GM23338 (cell line): ENCODE results near the gene XRCC4. TPM values are rescaled to one million over a fixed set of nuclear protein-coding genes. Genes with fewer than 3 reads are reported as not detected.

ENCODE experiments used
- ATAC-seq: fragments of 200-7000 bp; cut with Tn5 transposase; 3 replicates; pipeline ENCODE4 v1.9.1; 2020
- DNase-seq: peaks from one replicate; pipeline ENCODE4 v3.0.0-alpha.2; 2015; ENCODE audit warnings: low spot score
- H2AFZ ChIP-seq: fragments of 200-600 bp; sonication (generic); 2 replicates; pipeline ENCODE4 v1.8.0; 2016; ENCODE audit warnings: antibody characterized with exemption, mild to moderate bottlenecking, moderate library complexity
- H3F3A ChIP-seq: fragments of 200-600 bp; sonication (generic); replicated peaks from 2 replicates; pipeline ENCODE4 v1.8.0; 2017; ENCODE audit warnings: antibody characterized with exemption, mixed run types, low read depth
- H3K27ac ChIP-seq: fragments of 200-600 bp; sonication (generic); 2 replicates; pipeline ENCODE4 v1.6.1; 2016; ENCODE audit warnings: low read depth
- H3K27me3 ChIP-seq: fragments of 200-600 bp; sonication (generic); 2 replicates; pipeline ENCODE4 v1.8.0; 2016; ENCODE audit warnings: mild to moderate bottlenecking, mixed run types, moderate library complexity; ENCODE audit not compliant: insufficient read depth
- H3K36me3 ChIP-seq: fragments of 200-600 bp; sonication (generic); 2 replicates; pipeline ENCODE4 v1.8.0; 2016; ENCODE audit warnings: mild to moderate bottlenecking; ENCODE audit not compliant: insufficient read depth
- H3K4me1 ChIP-seq: fragments of 200-600 bp; sonication (generic); 2 replicates; pipeline ENCODE4 v1.8.0; 2016; ENCODE audit warnings: mild to moderate bottlenecking, moderate library complexity; ENCODE audit not compliant: insufficient read depth
- H3K4me2 ChIP-seq: fragments of 200-600 bp; sonication (generic); 2 replicates; pipeline ENCODE4 v1.7.1; 2017; ENCODE audit warnings: mixed run types
- H3K4me3 ChIP-seq: fragments of 200-600 bp; sonication (generic); 2 replicates; pipeline ENCODE4 v1.6.1; 2016; ENCODE audit warnings: mixed run types
- H3K79me2 ChIP-seq: fragments of 200-600 bp; sonication (generic); replicated peaks from 2 replicates; pipeline ENCODE4 v1.8.0; 2017; ENCODE audit warnings: mild to moderate bottlenecking; ENCODE audit not compliant: insufficient read depth
- H3K9me2 ChIP-seq: fragments of 200-600 bp; sonication (generic); 2 replicates; pipeline ENCODE4 v1.8.0; 2017; ENCODE audit not compliant: insufficient read depth
- H4K20me1 ChIP-seq: fragments of 200-600 bp; sonication (generic); replicated peaks from 2 replicates; pipeline ENCODE4 v1.8.0; 2017; ENCODE audit warnings: mild to moderate bottlenecking; ENCODE audit not compliant: insufficient read depth
- H3K27ac Mint-ChIP-seq: 2 replicates; pipeline ENCODE4 v1.8.0; 2020; ENCODE audit warnings: inconsistent platforms, mild to moderate bottlenecking, moderate library complexity, mixed read lengths
- H3K27me3 Mint-ChIP-seq: 3 replicates; pipeline ENCODE4 v1.8.0; 2022; ENCODE audit warnings: low read depth, mild to moderate bottlenecking, moderate library complexity, mixed read lengths, inconsistent platforms; ENCODE audit not compliant: insufficient read depth, poor library complexity
- H3K36me3 Mint-ChIP-seq: 3 replicates; pipeline ENCODE4 v1.8.0; 2021; ENCODE audit warnings: low read depth, mild to moderate bottlenecking, inconsistent platforms, moderate library complexity, mixed read lengths
- H3K4me1 Mint-ChIP-seq: 3 replicates; pipeline ENCODE4 v1.8.0; 2020; ENCODE audit warnings: mild to moderate bottlenecking, inconsistent platforms, mixed read lengths
- H3K4me3 Mint-ChIP-seq: 3 replicates; pipeline ENCODE4 v1.8.0; 2021; ENCODE audit warnings: moderate library complexity, mild to moderate bottlenecking, inconsistent platforms, mixed read lengths
- H3K9me3 Mint-ChIP-seq: 3 replicates; pipeline ENCODE4 v1.8.0; 2020; ENCODE audit warnings: moderate library complexity, mild to moderate bottlenecking, inconsistent platforms, mixed read lengths
- CTCF ChIP-seq, 2 experiments: fragments of 200-600 bp in 1 of 2; sonication (generic) in 1 of 2; conservative IDR thresholded peaks; 2 replicates each; pipeline versions ENCODE4 v1.5.1 to v1.6.1; 2016 to 2017; ENCODE audit warnings: antibody characterized with exemption in 2 of 2, low read depth in 2 of 2, mild to moderate bottlenecking in 2 of 2, moderate library complexity in 1 of 2
- ETS1 ChIP-seq: IDR thresholded peaks from 2 replicates; pipeline ENCODE4 v1.6.1; 2016; ENCODE audit warnings: antibody characterized with exemption
- EZH2 ChIP-seq: fragments of 200-600 bp; sonication (generic); IDR thresholded peaks from one replicate; pipeline ENCODE4 v1.8.0; 2017; ENCODE audit warnings: antibody characterized with exemption, mild to moderate bottlenecking, low read depth; ENCODE audit not compliant: unreplicated experiment
- JUNB ChIP-seq: IDR thresholded peaks from one replicate; pipeline ENCODE4 v1.6.1; 2016; ENCODE audit warnings: antibody characterized with exemption; ENCODE audit not compliant: unreplicated experiment
- POLR2AphosphoS5 ChIP-seq: IDR thresholded peaks from 2 replicates; pipeline ENCODE4 v1.6.1; 2016; ENCODE audit warnings: antibody characterized with exemption, low read depth
- REST ChIP-seq: IDR thresholded peaks from one replicate; pipeline ENCODE4 v1.6.1; 2018; ENCODE audit warnings: antibody characterized with exemption; ENCODE audit not compliant: unreplicated experiment
- ZNF114 ChIP-seq: fragments of 250-450 bp; sonication (Bioruptor Pico); IDR thresholded peaks from 2 replicates; pipeline ENCODE4 v1.5.0; 2020; ENCODE audit warnings: mild to moderate bottlenecking, moderate library complexity
- ZNF331 ChIP-seq: fragments of 250-450 bp; sonication (Bioruptor Pico); IDR thresholded peaks from 2 replicates; pipeline ENCODE4 v1.5.0; 2020; ENCODE audit warnings: low read depth, mild to moderate bottlenecking, moderate library complexity
- polyA plus RNA-seq: library from polyadenylated mRNA; unstranded; fragments of >200 nt; fragmentation: Nextera tagmentation; extraction: Ambion mirVana; gene quantifications from 2 replicates; pipeline ENCODE4 v1.2.1, GENCODE V29; 2016
- total RNA-seq: library from RNA; depleted of rRNA; stranded (reverse); fragments of >200 nt; shearing (Covaris generic); gene quantifications from 2 replicates; pipeline ENCODE4 v1.2.3, GENCODE V29; 2014

XRCC4 gene
- total and polyA plus RNA-seq, 2 experiments from 2014 or later = 11.5 to 22.4 TPM

- H3K36me3 Mint-ChIP-seq = peaks cover 40% of the 10 kb centered on the region
- no peak overlapping the region for H3K27ac Mint-ChIP-seq
- Histone ChIP-seq H3K4me3 (no peak overlapping the region), H4K20me1 (no peaks in the 10 kb centered on the region), H3K27me3 (no peaks in the 10 kb centered on the region), H3K9me2 (peaks cover 7% of the 10 kb centered on the region; the same call in 1 of the 2 replicates), H3K4me1 (no peaks in the 10 kb centered on the region), H3K4me2 (no peak overlapping the region), H2AFZ (no peak overlapping the region), H3K27ac (no peak overlapping the region), H3K36me3 (peaks cover 10% of the 10 kb centered on the region; the same call in 1 of the 2 replicates), H3K79me2 (no peaks in the 10 kb centered on the region; the same call in none of the 2 replicates), H3F3A (no peaks in the 10 kb centered on the region)
- H3K27me3 Mint-ChIP-seq = no peaks in the 10 kb centered on the region
- H3K4me1 Mint-ChIP-seq = no peaks in the 10 kb centered on the region
- ATAC-seq = no peak
- no peak overlapping the region for H3K4me3 Mint-ChIP-seq
- TF ChIP-seq CTCF (conservative IDR thresholded peaks at IDR 0.05; ENCODE audit: low read depth in 2 of 2) (no peak), EZH2 (no peak), ETS1 (no peak), JUNB (no peak), ZNF331 (CRISPR knock-in tag) (no peak), ZNF114 (CRISPR knock-in tag) (no peak)
- no peak for DNase-seq
- peaks cover 31% of the 10 kb centered on the region for H3K9me3 Mint-ChIP-seq
Measured at GRCh38 chr5:83090169-83090568, 12.8 kb downstream of the XRCC4 start.

- no peak for TF ChIP-seq REST
- no peak for TF ChIP-seq POLR2AphosphoS5
- no peak for TF ChIP-seq ETS1
- no peak for TF ChIP-seq ZNF331 (CRISPR knock-in tag)
- no peak for TF ChIP-seq CTCF (conservative IDR thresholded peaks at IDR 0.05; ENCODE audit: low read depth in 2 of 2)
- H4K20me1 ChIP-seq = no peaks in the 10 kb centered on the region
- Mint-ChIP-seq H3K36me3 (peaks cover 40% of the 10 kb centered on the region), H3K27ac (no peak overlapping the region), H3K9me3 (peaks cover 31% of the 10 kb centered on the region), H3K4me1 (peaks cover under 1% of the 10 kb centered on the region; the same call in 2 of the 3 replicates), H3K4me3 (no peak overlapping the region), H3K27me3 (peaks cover 1% of the 10 kb centered on the region)
- H3K4me2 ChIP-seq = no peak overlapping the region
- peaks cover 7% of the 10 kb centered on the region; the same call in 1 of the 2 replicates for H3K9me2 ChIP-seq
- peaks cover 10% of the 10 kb centered on the region; the same call in 1 of the 2 replicates for H3K36me3 ChIP-seq
- H2AFZ ChIP-seq = no peak overlapping the region
- no peaks in the 10 kb centered on the region for H3K4me1 ChIP-seq
- ATAC-seq (no peak), DNase-seq (no peak)
- no peak overlapping the region for H3K27ac ChIP-seq
- no peaks in the 10 kb centered on the region for H3F3A ChIP-seq
- H3K79me2 ChIP-seq = no peaks in the 10 kb centered on the region; the same call in none of the 2 replicates
- no peaks in the 10 kb centered on the region for H3K27me3 ChIP-seq
- no peak overlapping the region for H3K4me3 ChIP-seq
Measured at GRCh38 chr5:83092619-83093018, 15.3 kb downstream of the XRCC4 start.
